VCaP (cell line): ENCODE measurements around the gene UPK3B.
"Not testable (repeated sequence)": the region's sequence is repeated elsewhere in the genome, so short reads cannot be mapped to it uniquely, and the experiment has no call there.

Experiments used
- H3K27ac ChIP-seq: fragments of 450-650 bp; 2 replicates; pipeline ENCODE4 v1.5.1; 2017
- CTCF ChIP-seq: fragments of 450-650 bp; conservative IDR thresholded peaks from 2 replicates; pipeline ENCODE4 v1.5.1; 2017; ENCODE audit warnings: mild to moderate bottlenecking, moderate library complexity

UPK3B gene

GRCh38 chr7:76487969-76488368 lies 22.4 kb upstream of the UPK3B start:
- H3K27ac ChIP-seq: not testable (repeated sequence)

- not testable (repeated sequence) for H3K27ac ChIP-seq
Observed at GRCh38 chr7:76492139-76492538, 18.2 kb upstream of the UPK3B start.

- H3K27ac ChIP-seq: not testable (repeated sequence)
Observed at GRCh38 chr7:76495717-76496116, 14.6 kb upstream of the UPK3B start.

GRCh38 chr7:76497918-76498582 lies 12.3 kb upstream of the UPK3B start:
- H3K27ac ChIP-seq: not testable (repeated sequence)

GRCh38 chr7:76498583-76499200 lies 11.7 kb upstream of the UPK3B start:
- not testable (repeated sequence) for H3K27ac ChIP-seq

- H3K27ac ChIP-seq: not testable (repeated sequence)
Observed at GRCh38 chr7:76499201-76499923, 11.0 kb upstream of the UPK3B start.

- H3K27ac ChIP-seq: not testable (repeated sequence)
Observed at GRCh38 chr7:76499924-76500241, 10.5 kb upstream of the UPK3B start.

- not testable (repeated sequence) for H3K27ac ChIP-seq
Observed at GRCh38 chr7:76502224-76502623, 8.1 kb upstream of the UPK3B start.

- not testable (repeated sequence) for H3K27ac ChIP-seq
Observed at GRCh38 chr7:76502836-76503235, 7.5 kb upstream of the UPK3B start.

- not testable (repeated sequence) for H3K27ac ChIP-seq
Observed at GRCh38 chr7:76503244-76503643, 7.1 kb upstream of the UPK3B start.

- H3K27ac ChIP-seq: not testable (repeated sequence)
Observed at GRCh38 chr7:76504351-76505167, 5.8 kb upstream of the UPK3B start.

- TF ChIP-seq CTCF: no peak
- no peak overlapping the region for H3K27ac ChIP-seq
Observed at GRCh38 chr7:76505168-76506080, 4.9 kb upstream of the UPK3B start.

GRCh38 chr7:76506081-76506440 lies 4.3 kb upstream of the UPK3B start:
- no peak for TF ChIP-seq CTCF
- no peak overlapping the region for H3K27ac ChIP-seq

GRCh38 chr7:76506643-76507042 lies 3.7 kb upstream of the UPK3B start:
- H3K27ac ChIP-seq: not testable (repeated sequence)
